SIG-M5 treated with dmso at 0.1 percent for 504 hours (cell line): Measurements from ENCODE around the gene CHRD.

Experiments
- DNase-seq: peaks from one replicate; lab custom pipeline; 2025; ENCODE audit not compliant: unreplicated experiment; lab: John Stamatoyannopoulos, UW

Gene CHRD

GRCh38 chr3:184381261-184382224, 1.7 kb downstream of the CHRD start:
- DNase-seq: peak; percentile 48

DNA sequence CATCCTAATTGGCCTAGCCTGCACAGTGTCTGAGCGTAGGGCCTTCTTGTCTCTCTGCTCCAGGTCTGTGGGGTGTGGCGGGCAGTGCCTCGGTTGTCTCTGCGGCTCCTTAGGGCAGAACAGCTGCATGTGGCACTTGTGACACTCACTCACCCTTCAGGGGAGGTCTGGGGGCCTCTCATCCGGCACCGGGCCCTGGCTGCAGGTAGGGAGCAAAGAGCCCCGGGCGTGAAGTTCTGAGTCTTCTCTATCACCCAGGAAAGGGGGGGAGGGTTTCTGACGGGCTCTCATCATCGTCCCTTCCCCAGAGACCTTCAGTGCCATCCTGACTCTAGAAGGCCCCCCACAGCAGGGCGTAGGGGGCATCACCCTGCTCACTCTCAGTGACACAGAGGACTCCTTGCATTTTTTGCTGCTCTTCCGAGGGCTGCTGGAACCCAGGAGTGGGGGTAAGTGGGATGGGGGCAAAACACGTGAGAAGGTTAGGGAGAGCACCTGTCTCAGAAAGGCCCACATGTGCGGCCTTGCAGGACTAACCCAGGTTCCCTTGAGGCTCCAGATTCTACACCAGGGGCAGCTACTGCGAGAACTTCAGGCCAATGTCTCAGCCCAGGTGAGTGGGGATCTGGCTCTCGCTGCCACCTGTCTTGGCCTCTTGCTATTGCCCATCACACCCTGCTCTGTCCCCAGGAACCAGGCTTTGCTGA, 2.6 kb downstream of the CHRD start:
- no peak for DNase-seq

DNA sequence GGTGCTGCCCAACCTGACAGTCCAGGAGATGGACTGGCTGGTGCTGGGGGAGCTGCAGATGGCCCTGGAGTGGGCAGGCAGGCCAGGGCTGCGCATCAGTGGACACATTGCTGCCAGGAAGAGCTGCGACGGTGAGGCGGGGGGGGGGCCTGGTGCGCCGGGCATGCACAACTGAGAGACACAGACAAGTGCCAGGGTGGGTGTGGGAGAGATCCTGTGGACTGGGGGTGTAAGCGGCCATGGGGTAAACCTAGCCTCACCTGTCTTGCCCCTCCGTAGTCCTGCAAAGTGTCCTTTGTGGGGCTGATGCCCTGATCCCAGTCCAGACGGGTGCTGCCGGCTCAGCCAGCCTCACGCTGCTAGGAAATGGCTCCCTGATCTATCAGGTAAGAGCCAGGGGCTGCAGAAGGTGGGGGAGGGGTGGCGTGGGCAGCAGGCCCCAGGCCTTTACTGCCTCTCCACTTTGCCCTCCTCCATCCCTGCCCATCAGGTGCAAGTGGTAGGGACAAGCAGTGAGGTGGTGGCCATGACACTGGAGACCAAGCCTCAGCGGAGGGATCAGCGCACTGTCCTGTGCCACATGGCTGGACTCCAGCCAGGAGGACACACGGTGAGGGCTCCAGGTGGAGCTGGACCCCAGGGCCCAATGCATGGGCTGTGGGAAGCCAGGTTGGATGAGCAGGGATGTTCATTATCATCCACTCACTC, 3.3 kb downstream of the CHRD start:
- DNase-seq: no peak

GRCh38 chr3:184384342-184384741, 4.5 kb downstream of the CHRD start:
- DNase-seq: no peak

DNA sequence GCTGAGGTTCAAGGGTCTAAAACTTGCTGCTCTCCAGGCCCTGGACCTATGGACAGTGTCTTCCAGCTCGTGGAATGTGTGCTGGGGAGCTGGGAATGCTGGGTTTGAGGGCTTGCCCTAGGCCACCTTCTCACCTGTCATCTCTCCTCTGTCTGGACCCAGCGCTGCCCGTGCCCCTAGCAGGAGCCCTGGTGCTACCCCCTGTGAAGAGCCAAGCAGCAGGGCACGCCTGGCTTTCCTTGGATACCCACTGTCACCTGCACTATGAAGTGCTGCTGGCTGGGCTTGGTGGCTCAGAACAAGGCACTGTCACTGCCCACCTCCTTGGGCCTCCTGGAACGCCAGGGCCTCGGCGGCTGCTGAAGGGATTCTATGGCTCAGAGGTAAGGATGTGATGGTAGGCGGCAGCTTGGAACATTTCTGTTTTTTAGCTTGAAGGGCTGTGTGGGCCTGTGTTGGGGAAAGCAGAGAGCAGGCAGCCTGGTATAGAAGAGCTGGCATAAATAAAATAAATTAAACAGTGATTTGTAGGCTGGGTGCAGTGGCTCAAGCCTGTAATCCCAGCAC, 5.1 kb downstream of the CHRD start:
- DNase-seq: no peak

GRCh38 chr3:184386047-184386806, 6.4 kb downstream of the CHRD start:
- DNase-seq: no peak

DNA sequence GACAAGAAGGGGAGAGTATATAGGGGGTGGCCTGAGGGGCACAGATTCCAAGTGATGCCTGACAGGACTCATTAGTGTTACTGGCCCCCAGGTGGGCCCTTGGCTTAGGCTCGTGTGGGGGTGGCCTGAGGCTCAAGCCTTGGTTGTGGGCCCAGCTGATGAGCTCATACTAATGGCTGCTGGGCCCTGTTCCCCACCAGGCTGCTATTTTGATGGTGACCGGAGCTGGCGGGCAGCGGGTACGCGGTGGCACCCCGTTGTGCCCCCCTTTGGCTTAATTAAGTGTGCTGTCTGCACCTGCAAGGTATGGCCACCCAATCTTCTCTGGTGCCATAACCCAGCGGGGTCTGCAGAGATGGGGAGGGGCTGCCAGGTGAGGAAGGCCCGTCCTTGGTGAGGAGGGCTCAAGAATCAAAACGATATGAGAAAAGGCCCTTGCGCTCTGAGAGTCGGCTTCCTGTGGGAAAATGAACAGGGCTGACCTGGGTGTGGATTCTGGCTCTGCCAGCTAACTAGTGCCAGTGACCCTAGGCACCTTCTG, 7.4 kb downstream of the CHRD start:
- no peak for DNase-seq

- no peak for DNase-seq
Observed at GRCh38 chr3:184388164-184388935, 8.5 kb downstream of the CHRD start.

GRCh38 chr3:184388936-184389230, 9.0 kb downstream of the CHRD start:
- DNase-seq: no peak

DNA sequence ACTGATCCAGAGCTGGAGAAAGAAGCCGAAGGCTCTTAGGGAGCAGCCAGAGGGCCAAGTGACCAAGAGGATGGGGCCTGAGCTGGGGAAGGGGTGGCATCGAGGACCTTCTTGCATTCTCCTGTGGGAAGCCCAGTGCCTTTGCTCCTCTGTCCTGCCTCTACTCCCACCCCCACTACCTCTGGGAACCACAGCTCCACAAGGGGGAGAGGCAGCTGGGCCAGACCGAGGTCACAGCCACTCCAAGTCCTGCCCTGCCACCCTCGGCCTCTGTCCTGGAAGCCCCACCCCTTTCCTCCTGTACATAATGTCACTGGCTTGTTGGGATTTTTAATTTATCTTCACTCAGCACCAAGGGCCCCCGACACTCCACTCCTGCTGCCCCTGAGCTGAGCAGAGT, 9.5 kb downstream of the CHRD start:
- no peak for DNase-seq

- DNase-seq: no peak
Observed at GRCh38 chr3:184389935-184390528, 10.2 kb downstream of the CHRD start.

DNA sequence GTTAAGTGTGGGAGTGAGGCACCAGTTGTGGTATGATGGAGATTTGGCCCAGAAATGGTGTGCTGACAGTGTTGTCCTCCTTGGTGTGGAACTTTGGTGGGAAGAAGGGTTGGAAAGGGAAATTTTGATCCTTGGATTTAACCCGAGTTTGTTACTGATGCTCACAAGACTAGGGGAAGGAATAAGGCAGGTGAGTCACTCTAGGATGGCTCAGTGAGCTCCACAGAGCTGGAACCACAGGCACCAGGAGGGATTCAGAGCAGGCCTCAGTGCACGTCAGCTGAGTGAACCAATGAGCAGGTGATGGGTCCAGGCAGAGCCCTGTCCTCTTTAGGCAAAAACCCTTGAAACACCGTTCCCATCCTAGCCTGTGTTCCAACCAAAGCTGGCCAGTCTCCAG, 11.4 kb downstream of the CHRD start:
- DNase-seq: no peak

- DNase-seq: no peak
Observed at GRCh38 chr3:184395320-184395660, 15.4 kb downstream of the CHRD start.

DNA sequence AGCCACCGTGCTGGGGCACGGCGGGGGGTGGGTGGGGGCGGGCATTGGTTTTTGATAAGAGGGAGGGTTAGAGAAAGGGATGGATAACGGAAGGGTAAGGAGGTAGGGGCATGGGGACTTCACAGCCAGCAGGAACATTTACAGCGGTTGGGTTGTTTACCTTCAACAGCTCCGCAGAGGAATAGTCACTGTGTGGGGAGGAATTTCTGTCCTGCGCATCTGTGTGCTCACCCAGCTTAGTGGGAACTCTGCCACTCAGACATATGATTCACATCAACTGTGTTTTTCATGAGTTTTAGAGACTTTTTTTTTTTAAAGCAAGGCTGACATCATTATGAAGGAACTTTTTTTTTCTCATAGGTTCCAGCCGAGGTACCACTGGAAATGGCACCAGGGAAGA, 19.6 kb downstream of the CHRD start:
- DNase-seq: no peak

DNA sequence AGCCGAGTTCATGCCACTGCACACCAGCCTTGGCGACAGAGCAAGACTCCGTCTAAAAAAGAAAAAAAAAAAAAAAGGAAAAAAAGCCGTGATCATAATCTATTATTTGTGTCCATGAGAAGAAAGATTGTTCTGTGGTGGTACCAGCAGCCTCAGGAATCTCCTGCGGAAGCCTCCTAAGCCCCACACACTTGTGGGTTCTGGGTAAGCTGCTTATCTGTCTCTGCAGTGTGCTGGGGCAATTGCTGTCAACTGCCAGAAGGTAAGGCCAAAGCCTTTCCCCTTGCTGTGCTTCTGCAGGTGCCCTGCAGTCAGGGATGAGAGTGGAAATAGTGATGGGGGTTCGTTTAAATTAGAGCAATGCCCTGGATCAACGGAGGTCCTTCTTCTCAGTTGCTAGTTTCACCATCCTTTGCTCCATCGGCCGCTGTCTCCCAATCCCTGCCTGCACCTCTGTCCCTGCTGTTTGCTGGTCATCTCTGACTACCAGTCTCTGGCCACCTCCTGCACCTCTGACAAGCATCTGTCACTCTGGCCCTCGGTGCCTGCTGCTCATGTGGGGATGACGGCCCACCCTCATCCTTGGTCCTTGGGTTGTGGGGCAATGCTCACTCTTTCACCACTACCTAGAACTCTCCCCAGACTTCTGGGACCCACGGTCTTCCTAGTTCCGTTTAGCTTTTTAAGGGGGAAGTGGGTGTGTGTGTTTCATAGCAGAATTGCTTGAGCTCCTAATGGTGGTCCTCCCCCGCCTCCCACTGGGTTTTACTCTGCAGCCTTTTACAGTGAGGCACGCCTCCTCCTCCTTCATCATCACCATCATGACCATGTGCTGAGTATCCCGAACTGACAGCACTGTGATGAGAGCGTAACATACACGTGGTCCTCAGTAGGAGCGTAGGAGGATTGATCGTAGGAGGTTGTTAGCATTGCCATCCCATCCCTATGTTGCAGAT, 25.5 kb downstream of the CHRD start:
- DNase-seq: no peak

DNA sequence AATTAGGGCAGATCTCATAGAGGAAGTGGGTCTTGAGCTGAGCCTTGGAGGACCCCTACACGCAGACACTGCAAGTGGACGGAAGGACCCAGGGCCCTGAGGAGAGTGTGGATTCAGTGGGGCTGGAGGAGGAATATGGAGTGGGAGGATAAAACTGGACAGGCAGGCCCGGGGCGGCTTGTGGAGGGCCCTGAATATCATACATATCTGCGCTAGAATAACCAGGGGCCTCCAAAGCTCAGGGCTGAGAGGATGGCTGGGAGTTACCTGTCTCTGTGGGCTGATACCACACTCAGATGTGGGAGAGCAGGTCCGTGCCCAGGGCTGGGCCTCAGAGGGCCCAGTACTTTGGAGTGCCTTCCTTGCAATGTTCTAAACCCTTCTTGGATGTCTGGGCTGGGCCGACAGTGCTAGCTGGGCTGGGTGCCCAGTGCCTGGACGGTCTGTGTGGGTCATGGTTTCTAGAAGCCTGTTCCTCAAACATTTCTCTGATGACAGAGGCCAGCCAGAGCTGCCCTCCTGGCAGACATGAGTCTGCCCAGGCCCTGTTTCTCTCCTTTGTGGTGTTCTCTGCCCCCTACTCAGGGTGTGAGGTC, 29.6 kb downstream of the CHRD start:
- DNase-seq: no peak

- no peak for DNase-seq
Observed at GRCh38 chr3:184409946-184410500, 30.2 kb downstream of the CHRD start.
